SK-N-SH treated with all-trans-retinoic acid at 6 μM for 48 hours (cell line): ENCODE measurements around the gene SLC13A3.

ENCODE experiments used
- ARNTL ChIP-seq: fragments of 450-650 bp; formaldehyde crosslinking; IDR thresholded peaks from 2 replicates; pipeline ENCODE4 v1.5.0; 2020; ENCODE audit warnings: low read depth, mild to moderate bottlenecking, moderate library complexity, borderline replicate concordance
- CSDC2 ChIP-seq: fragments of 250-450 bp; sonication (Bioruptor Pico); IDR thresholded peaks from 2 replicates; pipeline ENCODE4 v1.5.0; 2020; ENCODE audit warnings: mild to moderate bottlenecking, moderate library complexity
- ESRRG ChIP-seq: fragments of 250-450 bp; sonication (Bioruptor Pico); IDR thresholded peaks from 2 replicates; pipeline ENCODE4 v1.6.1; 2021; ENCODE audit warnings: mild to moderate bottlenecking
- POU6F1 ChIP-seq: fragments of 250-450 bp; sonication (Bioruptor Pico); IDR thresholded peaks from 2 replicates; pipeline ENCODE4 v1.8.0; 2021; ENCODE audit warnings: low read depth, mild to moderate bottlenecking, moderate library complexity, borderline replicate concordance
- ZFP3 ChIP-seq: fragments of 250-450 bp; sonication (Bioruptor Pico); IDR thresholded peaks from 2 replicates; pipeline ENCODE4 v1.5.0; 2020; ENCODE audit warnings: mild to moderate bottlenecking, moderate library complexity
- TF ChIP-seq, protein P1 (sequence below): fragments of 250-450 bp; sonication (Bioruptor Pico); IDR thresholded peaks from 2 replicates; pipeline ENCODE4 v1.5.1; 2020; ENCODE audit warnings: low read depth, mild to moderate bottlenecking, moderate library complexity
- TF ChIP-seq, protein P2 (sequence below): fragments of 250-450 bp; sonication (Bioruptor Pico); IDR thresholded peaks from 2 replicates; pipeline ENCODE4 v1.8.0; 2020; ENCODE audit warnings: mild to moderate bottlenecking, moderate library complexity, borderline replicate concordance

GRCh38 chr20:46568570-46569129 lies 82.6 kb downstream of the SLC13A3 start:
- TF ChIP-seq, protein P1, sequence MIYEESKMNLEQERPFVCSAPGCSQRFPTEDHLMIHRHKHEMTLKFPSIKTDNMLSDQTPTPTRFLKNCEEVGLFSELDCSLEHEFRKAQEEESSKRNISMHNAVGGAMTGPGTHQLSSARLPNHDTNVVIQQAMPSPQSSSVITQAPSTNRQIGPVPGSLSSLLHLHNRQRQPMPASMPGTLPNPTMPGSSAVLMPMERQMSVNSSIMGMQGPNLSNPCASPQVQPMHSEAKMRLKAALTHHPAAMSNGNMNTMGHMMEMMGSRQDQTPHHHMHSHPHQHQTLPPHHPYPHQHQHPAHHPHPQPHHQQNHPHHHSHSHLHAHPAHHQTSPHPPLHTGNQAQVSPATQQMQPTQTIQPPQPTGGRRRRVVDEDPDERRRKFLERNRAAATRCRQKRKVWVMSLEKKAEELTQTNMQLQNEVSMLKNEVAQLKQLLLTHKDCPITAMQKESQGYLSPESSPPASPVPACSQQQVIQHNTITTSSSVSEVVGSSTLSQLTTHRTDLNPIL, result no peak
- TF ChIP-seq ESRRG (CRISPR knock-in tag) (no peak), POU6F1 (CRISPR knock-in tag) (no peak), CSDC2 (CRISPR knock-in tag) (no peak), ARNTL (CRISPR knock-in tag) (no peak), ZFP3 (no peak)
- TF ChIP-seq, protein P2, sequence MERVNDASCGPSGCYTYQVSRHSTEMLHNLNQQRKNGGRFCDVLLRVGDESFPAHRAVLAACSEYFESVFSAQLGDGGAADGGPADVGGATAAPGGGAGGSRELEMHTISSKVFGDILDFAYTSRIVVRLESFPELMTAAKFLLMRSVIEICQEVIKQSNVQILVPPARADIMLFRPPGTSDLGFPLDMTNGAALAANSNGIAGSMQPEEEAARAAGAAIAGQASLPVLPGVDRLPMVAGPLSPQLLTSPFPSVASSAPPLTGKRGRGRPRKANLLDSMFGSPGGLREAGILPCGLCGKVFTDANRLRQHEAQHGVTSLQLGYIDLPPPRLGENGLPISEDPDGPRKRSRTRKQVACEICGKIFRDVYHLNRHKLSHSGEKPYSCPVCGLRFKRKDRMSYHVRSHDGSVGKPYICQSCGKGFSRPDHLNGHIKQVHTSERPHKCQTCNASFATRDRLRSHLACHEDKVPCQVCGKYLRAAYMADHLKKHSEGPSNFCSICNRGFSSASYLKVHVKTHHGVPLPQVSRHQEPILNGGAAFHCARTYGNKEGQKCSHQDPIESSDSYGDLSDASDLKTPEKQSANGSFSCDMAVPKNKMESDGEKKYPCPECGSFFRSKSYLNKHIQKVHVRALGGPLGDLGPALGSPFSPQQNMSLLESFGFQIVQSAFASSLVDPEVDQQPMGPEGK (CRISPR knock-in tag), result no peak
